PC-3 (cell line): Measurements from ENCODE around the gene PCNX3. TPM values are rescaled to one million over a fixed set of nuclear protein-coding genes. Genes with fewer than 3 reads are reported as not detected.

ENCODE experiments used
- ATAC-seq: fragments of 200-7000 bp; cut with Tn5 transposase; 2 replicates; pipeline ENCODE4 v1.9.1; 2020; ENCODE audit warnings: mild to moderate bottlenecking, moderate library complexity
- BruUV-seq: library from RNA; stranded (reverse); fragments of 400-500 nt; replicated peaks from 2 replicates; lab custom pipeline; 2021; lab: Mats Ljungman, UMichigan
- CTCF ChIA-PET: fragments of 300-600 bp; sonication (Branson Sonifier 250); formaldehyde crosslinking; loops from one replicate; lab custom pipeline; 2022; ENCODE audit warnings: antibody characterized with exemption; lab: Charles Lee
- POLR2A ChIA-PET: fragments of 300-600 bp; sonication (Branson Sonifier 250); formaldehyde crosslinking; loops from one replicate; lab custom pipeline; 2022; ENCODE audit warnings: antibody characterized with exemption; ENCODE audit not compliant: unreplicated experiment; lab: Charles Lee
- DNase-seq: peaks from one replicate; pipeline ENCODE4 v3.0.0-alpha.2; 2015
- H2AFZ ChIP-seq: fragments of 300-600 bp; sonication (generic); 2 replicates; pipeline ENCODE4 v1.6.0; 2016; ENCODE audit warnings: antibody characterized with exemption, low read length
- H3F3A ChIP-seq: fragments of 300-600 bp; sonication (generic); one replicate; pipeline ENCODE4 v1.6.0; 2017; ENCODE audit warnings: antibody characterized with exemption, low read length, control low read depth, mild to moderate bottlenecking; ENCODE audit not compliant: unreplicated experiment
- H3K27ac ChIP-seq: fragments of 300-600 bp; sonication (generic); 2 replicates; pipeline ENCODE4 v1.5.1; 2016; ENCODE audit warnings: mild to moderate bottlenecking, low read length
- H3K27me3 ChIP-seq: fragments of 300-600 bp; sonication (generic); 2 replicates; pipeline ENCODE4 v1.6.1; 2016; ENCODE audit warnings: low read length, mixed read lengths
- H3K36me3 ChIP-seq: fragments of 300-600 bp; sonication (generic); 2 replicates; pipeline ENCODE4 v1.6.1; 2016; ENCODE audit warnings: low read depth, mixed run types, low read length, mixed read lengths
- H3K4me1 ChIP-seq: fragments of 300-600 bp; sonication (generic); 2 replicates; pipeline ENCODE4 v1.5.1; 2016; ENCODE audit warnings: low read length; ENCODE audit not compliant: insufficient read depth
- H3K4me2 ChIP-seq: fragments of 300-600 bp; sonication (generic); 2 replicates; pipeline ENCODE4 v1.6.0; 2016; ENCODE audit warnings: low read length
- H3K4me3 ChIP-seq: fragments of 300-600 bp; sonication (generic); 2 replicates; pipeline ENCODE4 v1.5.1; 2016; ENCODE audit warnings: mild to moderate bottlenecking, low read length, mixed read lengths
- H3K79me2 ChIP-seq: fragments of 300-600 bp; sonication (generic); 2 replicates; pipeline ENCODE4 v1.6.1; 2017; ENCODE audit warnings: low read length, mixed read lengths
- H3K9ac ChIP-seq: fragments of 300-600 bp; sonication (generic); 2 replicates; pipeline ENCODE4 v1.6.0; 2016; ENCODE audit warnings: mild to moderate bottlenecking, low read length
- H3K9me2 ChIP-seq: fragments of 300-600 bp; sonication (generic); replicated peaks from 2 replicates; pipeline ENCODE4 v1.6.1; 2016; ENCODE audit warnings: mixed run types, low read length, mixed read lengths
- H3K9me3 ChIP-seq: fragments of 300-600 bp; sonication (generic); 2 replicates; pipeline ENCODE4 v1.6.1; 2016; ENCODE audit warnings: low read length, mixed read lengths
- H4K20me1 ChIP-seq: fragments of 300-600 bp; sonication (generic); 2 replicates; pipeline ENCODE4 v1.6.1; 2016; ENCODE audit warnings: low read length, mixed read lengths
- EZH2 ChIP-seq: fragments of 300-600 bp; sonication (generic); IDR thresholded peaks from one replicate; pipeline ENCODE4 v1.6.1; 2017; ENCODE audit warnings: antibody characterized with exemption, mild to moderate bottlenecking, low read length; ENCODE audit not compliant: unreplicated experiment
- EZH2phosphoT487 ChIP-seq: fragments of 300-600 bp; sonication (generic); IDR thresholded peaks from 2 replicates; pipeline ENCODE4 v1.6.1; 2018; ENCODE audit warnings: mild to moderate bottlenecking, antibody characterized with exemption, low read length, borderline replicate concordance
- intact Hi-C: fragments of 100-400 bp; cut with micrococcal nuclease; formaldehyde crosslinking; loops from 2 replicates; pipeline ENCODE4 v1.9.0; 2023
- total RNA-seq: library from RNA; depleted of rRNA; stranded (reverse); fragments of >200 nt; gene quantifications from 2 replicates; pipeline ENCODE4 v1.2.3, GENCODE V29; 2014
- TF ChIP-seq, protein P1 (sequence below): fragments of 300-600 bp; sonication (generic); conservative IDR thresholded peaks from 2 replicates; pipeline ENCODE4 v1.5.1; 2017; ENCODE audit warnings: antibody characterized with exemption, low read depth, mild to moderate bottlenecking, low read length

The PCNX3 gene
- total RNA-seq, 1 experiment from 2014 or later: 53.6 TPM

DNA sequence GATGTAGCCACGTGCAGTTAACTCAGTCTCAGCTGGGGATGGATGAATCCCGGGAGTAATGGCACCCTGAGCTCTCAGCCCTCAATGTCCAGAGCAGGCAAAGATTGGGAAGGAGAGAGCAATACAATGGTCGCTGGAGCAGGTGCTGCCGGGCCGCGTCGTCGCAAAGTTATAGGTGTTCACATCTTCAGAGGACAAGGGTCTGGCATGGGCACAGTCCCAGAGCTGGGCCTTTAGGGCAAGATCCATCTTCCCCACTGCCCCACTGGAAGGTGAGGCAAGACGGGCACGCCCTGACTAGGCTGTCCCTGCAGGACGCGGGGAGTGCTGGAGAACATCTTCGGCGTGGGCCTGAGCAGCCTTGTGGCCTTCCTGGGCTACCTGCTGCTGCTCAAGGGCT, 7.6 kb downstream of the PCNX3 start:
- ATAC-seq (no peak), DNase-seq (no peak)
- Histone ChIP-seq H3K9me3 (no peaks in the 10 kb centered on the region), H2AFZ (no peak overlapping the region), H3K4me3 (no peak overlapping the region), H4K20me1 (no peaks in the 10 kb centered on the region), H3K4me1 (no peaks in the 10 kb centered on the region), H3K36me3 (peaks cover 64% of the 10 kb centered on the region), H3K27me3 (no peaks in the 10 kb centered on the region), H3K9me2 (no peaks in the 10 kb centered on the region), H3K27ac (no peak overlapping the region), H3F3A (no peaks in the 10 kb centered on the region), H3K4me2 (no peak overlapping the region), H3K9ac (no peak overlapping the region), H3K79me2 (peaks cover 17% of the 10 kb centered on the region)
- ChIA-PET POLR2A (interaction anchor here (0.6 kb wide), 1 partner anchor 8 kb away, joined by 5 read pairs; no protein-coding TSS in a partner anchor), CTCF (no interaction called here)
- intact Hi-C loops: no loop called here
- TF ChIP-seq, protein P1, sequence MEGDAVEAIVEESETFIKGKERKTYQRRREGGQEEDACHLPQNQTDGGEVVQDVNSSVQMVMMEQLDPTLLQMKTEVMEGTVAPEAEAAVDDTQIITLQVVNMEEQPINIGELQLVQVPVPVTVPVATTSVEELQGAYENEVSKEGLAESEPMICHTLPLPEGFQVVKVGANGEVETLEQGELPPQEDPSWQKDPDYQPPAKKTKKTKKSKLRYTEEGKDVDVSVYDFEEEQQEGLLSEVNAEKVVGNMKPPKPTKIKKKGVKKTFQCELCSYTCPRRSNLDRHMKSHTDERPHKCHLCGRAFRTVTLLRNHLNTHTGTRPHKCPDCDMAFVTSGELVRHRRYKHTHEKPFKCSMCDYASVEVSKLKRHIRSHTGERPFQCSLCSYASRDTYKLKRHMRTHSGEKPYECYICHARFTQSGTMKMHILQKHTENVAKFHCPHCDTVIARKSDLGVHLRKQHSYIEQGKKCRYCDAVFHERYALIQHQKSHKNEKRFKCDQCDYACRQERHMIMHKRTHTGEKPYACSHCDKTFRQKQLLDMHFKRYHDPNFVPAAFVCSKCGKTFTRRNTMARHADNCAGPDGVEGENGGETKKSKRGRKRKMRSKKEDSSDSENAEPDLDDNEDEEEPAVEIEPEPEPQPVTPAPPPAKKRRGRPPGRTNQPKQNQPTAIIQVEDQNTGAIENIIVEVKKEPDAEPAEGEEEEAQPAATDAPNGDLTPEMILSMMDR: no peak
- no peak for TF ChIP-seq EZH2
- TF ChIP-seq EZH2phosphoT487: no peak
- no TSS peak for BruUV-seq

DNA sequence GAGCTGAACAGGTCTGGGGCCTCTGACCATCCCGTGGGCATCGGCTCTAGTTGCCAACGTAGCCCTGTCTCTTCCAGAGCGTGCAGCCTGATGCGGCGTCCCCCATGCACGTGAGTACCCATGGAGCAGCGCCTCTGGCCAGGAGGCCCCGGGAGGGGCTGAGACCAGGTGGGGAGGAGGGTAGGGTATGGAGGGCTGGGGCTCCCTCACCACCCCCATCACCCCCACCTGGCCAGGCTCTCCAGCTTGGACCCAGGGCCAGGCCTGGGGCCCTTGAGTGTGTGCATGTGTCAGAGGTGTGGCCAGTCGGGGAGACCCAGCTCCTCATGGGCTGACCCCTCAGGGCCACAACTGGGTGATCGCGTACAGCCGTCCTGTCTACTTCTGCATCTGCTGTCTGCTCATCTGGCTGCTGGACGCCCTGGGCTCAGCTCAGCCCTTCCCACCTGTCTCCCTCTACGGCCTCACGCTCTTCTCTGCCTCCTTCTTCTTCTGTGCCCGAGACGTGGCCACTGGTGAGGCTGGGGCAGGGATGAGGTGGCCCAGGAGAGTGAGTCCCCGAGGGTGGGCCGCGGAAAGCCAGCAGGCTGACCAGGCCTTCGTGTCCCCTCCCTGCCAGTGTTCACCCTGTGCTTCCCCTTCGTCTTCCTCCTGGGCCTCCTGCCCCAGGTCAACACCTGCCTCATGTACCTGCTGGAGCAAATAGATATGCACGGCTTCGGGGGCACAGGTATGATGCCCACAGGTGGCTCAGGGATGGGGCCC, 8.5 kb downstream of the PCNX3 start:
- Histone ChIP-seq H3K4me3 (no peak overlapping the region), H3K4me2 (no peak overlapping the region), H3K36me3 (peaks cover 61% of the 10 kb centered on the region), H3K9ac (no peak overlapping the region), H3K79me2 (peaks cover 8% of the 10 kb centered on the region), H4K20me1 (no peaks in the 10 kb centered on the region), H3K4me1 (no peaks in the 10 kb centered on the region), H3K27me3 (no peaks in the 10 kb centered on the region), H3K9me3 (no peaks in the 10 kb centered on the region), H3K27ac (no peak overlapping the region), H3F3A (no peaks in the 10 kb centered on the region), H2AFZ (no peak overlapping the region), H3K9me2 (no peaks in the 10 kb centered on the region)
- no TSS peak for BruUV-seq
- ChIA-PET POLR2A (no interaction called here), CTCF (no interaction called here)
- ATAC-seq: no peak
- TF ChIP-seq EZH2phosphoT487 (no peak), EZH2 (no peak)
- TF ChIP-seq, protein P1: no peak
- no peak for DNase-seq
- intact Hi-C loops: no loop called here

DNA sequence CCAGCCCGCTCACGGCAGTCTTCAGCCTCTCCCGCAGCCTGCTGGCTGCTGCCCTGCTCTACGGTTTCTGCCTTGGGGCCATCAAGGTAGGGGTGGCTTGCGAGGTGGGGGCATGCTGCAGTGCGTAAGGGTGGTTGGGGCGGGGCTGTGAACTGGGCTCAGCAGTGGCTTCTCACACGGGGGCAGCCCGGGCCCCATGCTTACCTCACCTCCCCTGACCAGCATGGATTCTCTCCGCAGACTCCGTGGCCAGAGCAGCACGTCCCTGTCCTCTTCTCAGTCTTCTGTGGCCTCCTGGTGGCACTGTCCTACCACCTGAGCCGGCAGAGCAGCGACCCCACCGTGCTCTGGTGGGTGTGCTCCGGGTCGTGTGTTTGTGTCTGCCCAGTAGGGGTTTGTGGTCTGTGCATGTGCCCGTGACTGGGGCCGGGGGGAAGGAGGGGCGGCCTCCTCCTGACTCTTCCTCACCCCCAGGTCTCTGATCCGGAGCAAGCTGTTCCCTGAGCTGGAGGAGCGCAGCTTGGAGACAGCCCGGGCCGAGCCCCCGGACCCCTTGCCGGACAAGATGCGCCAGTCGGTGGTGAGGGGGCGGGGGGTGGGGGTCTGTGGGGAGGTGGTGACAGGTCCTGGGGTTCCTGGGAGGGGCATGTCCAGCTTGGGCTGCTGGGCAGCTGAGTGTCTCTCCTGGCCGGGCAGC, 9.5 kb downstream of the PCNX3 start:
- intact Hi-C loops: no loop called here
- ATAC-seq: no peak
- POLR2A ChIA-PET: no interaction called here

More for the DNA sequence above, 9.5 kb downstream of the PCNX3 start:
- Histone ChIP-seq H3F3A (no peaks in the 10 kb centered on the region), H2AFZ (no peak overlapping the region), H3K4me2 (no peak overlapping the region), H3K36me3 (peaks cover 62% of the 10 kb centered on the region), H3K9me3 (no peaks in the 10 kb centered on the region), H3K27ac (no peak overlapping the region), H3K9me2 (no peaks in the 10 kb centered on the region), H3K9ac (no peak overlapping the region), H3K4me3 (no peak overlapping the region), H3K27me3 (no peaks in the 10 kb centered on the region), H3K4me1 (no peaks in the 10 kb centered on the region), H3K79me2 (no peaks in the 10 kb centered on the region), H4K20me1 (no peaks in the 10 kb centered on the region)
- BruUV-seq: no TSS peak
- CTCF ChIA-PET: interaction anchor here (0.6 kb wide), 1 partner anchor 78 kb away, joined by 4 read pairs; no protein-coding TSS in a partner anchor
- no peak for TF ChIP-seq EZH2phosphoT487
- TF ChIP-seq, protein P1: no peak
- no peak for TF ChIP-seq EZH2
- no peak for DNase-seq
